Breast epithelium (tissue), 4 donors: ENCODE measurements around the gene FBP2. TPM values are rescaled to one million over a fixed set of nuclear protein-coding genes. Genes with fewer than 3 reads are reported as not detected.

ENCODE experiments used
- DNase-seq, 2 donors: peaks; one replicate each; pipeline ENCODE4 v3.0.0-alpha.2; 2019; ENCODE audit warnings: low spot score in 2 of 2
- H3K27ac ChIP-seq, 2 donors: fragments of 200-600 bp; sonication (generic) in 1 of 2; one replicate each; pipeline ENCODE4 v1.5.1; 2016 to 2019; ENCODE audit warnings: mild to moderate bottlenecking in 1 of 2
- H3K27me3 ChIP-seq, 2 donors: fragments of 200-600 bp; sonication (generic) in 1 of 2; one replicate each; pipeline versions ENCODE4 v1.5.1 to v1.6.0; 2017 to 2019; ENCODE audit warnings: control low read depth in 1 of 2, mild to moderate bottlenecking in 1 of 2
- H3K36me3 ChIP-seq: fragments of 200-600 bp; one replicate; pipeline ENCODE4 v1.5.1; 2019
- H3K4me1 ChIP-seq, 2 donors: fragments of 200-600 bp; sonication (generic); one replicate each; pipeline ENCODE4 v1.5.1; 2016 to 2019; ENCODE audit warnings: control low read depth in 1 of 2
- H3K4me3 ChIP-seq, 3 donors: fragments of 200-600 bp; sonication (generic); 1 replicate in 2 of 3; 2 replicates in 1 of 3; pipeline ENCODE4 v1.5.1; 2016 to 2019; ENCODE audit warnings: mild to moderate bottlenecking in 3 of 3, moderate library complexity in 2 of 3
- H3K9me3 ChIP-seq, 2 donors: fragments of 200-600 bp; sonication (generic) in 1 of 2; one replicate each; pipeline ENCODE4 v1.5.1; 2016 to 2019; ENCODE audit warnings: control low read depth in 1 of 2
- CTCF ChIP-seq, 3 donors: fragments of 450-650 bp; IDR thresholded peaks; one replicate each; pipeline ENCODE4 v1.5.1; 2016 to 2017; ENCODE audit warnings: antibody characterized with exemption in 3 of 3, mild to moderate bottlenecking in 3 of 3, moderate library complexity in 3 of 3
- POLR2A ChIP-seq: fragments of 450-650 bp; IDR thresholded peaks from one replicate; pipeline ENCODE4 v1.6.1; 2016; ENCODE audit warnings: antibody characterized with exemption, mild to moderate bottlenecking, moderate library complexity
- POLR2AphosphoS5 ChIP-seq, 3 donors: sonication (generic); formaldehyde crosslinking; IDR thresholded peaks; one replicate each; pipeline ENCODE4 v1.6.1; 2017; ENCODE audit warnings: antibody characterized with exemption in 3 of 3
- intact Hi-C: fragments of 100-400 bp; cut with DNase I; formaldehyde crosslinking; loops from one replicate; pipeline ENCODE4 v1.15.1; 2023; ENCODE audit warnings: low total_unique reads
- total RNA-seq, 3 donors: library from RNA; depleted of rRNA; stranded (reverse); fragments of >200 nt; gene quantifications; one replicate each; pipeline ENCODE4 v1.1.0, GENCODE V29; 2016

The FBP2 gene
- total RNA-seq, 3 donors from 2014 or later = not detected

GRCh38 chr9:94534901-94535300, 58.7 kb downstream of the FBP2 start:
- no peaks in the 10 kb centered on the region for H3K27me3 ChIP-seq
- TF ChIP-seq POLR2AphosphoS5 (IDR thresholded peaks at IDR 0.05) (no peak), CTCF (IDR thresholded peaks at IDR 0.05) (no peak), POLR2A (no peak)
- no peaks in the 10 kb centered on the region for H3K4me1 ChIP-seq
- H3K27ac ChIP-seq = no peak overlapping the region
- intact Hi-C loops = no loop called here
- DNase-seq = no peak
- H3K36me3 ChIP-seq = no peaks in the 10 kb centered on the region
- H3K9me3 ChIP-seq = no peaks in the 10 kb centered on the region
- no peak overlapping the region for H3K4me3 ChIP-seq

GRCh38 chr9:94533601-94534000, 60.0 kb downstream of the FBP2 start:
- DNase-seq = no peak
- Histone ChIP-seq H3K4me1 (no peaks in the 10 kb centered on the region), H3K4me3 (no peak overlapping the region), H3K36me3 (no peaks in the 10 kb centered on the region), H3K27ac (no peak overlapping the region), H3K27me3 (no peaks in the 10 kb centered on the region), H3K9me3 (no peaks in the 10 kb centered on the region)
- intact Hi-C loops = no loop called here
- TF ChIP-seq POLR2AphosphoS5 (IDR thresholded peaks at IDR 0.05) = no peak
- no peak for TF ChIP-seq CTCF (IDR thresholded peaks at IDR 0.05)
- no peak for TF ChIP-seq POLR2A

- intact Hi-C loops = no loop called here
- H3K27ac ChIP-seq = no peak overlapping the region
- H3K4me1 ChIP-seq = no peaks in the 10 kb centered on the region
- no peak overlapping the region for H3K4me3 ChIP-seq
- TF ChIP-seq CTCF (IDR thresholded peaks at IDR 0.05) = no peak
- no peak for TF ChIP-seq POLR2AphosphoS5 (IDR thresholded peaks at IDR 0.05)
- TF ChIP-seq POLR2A = no peak
- no peak for DNase-seq
- no peaks in the 10 kb centered on the region for H3K36me3 ChIP-seq
- H3K27me3 ChIP-seq = no peaks in the 10 kb centered on the region
- H3K9me3 ChIP-seq = no peaks in the 10 kb centered on the region
Observed at GRCh38 chr9:94533155-94533554, 60.5 kb downstream of the FBP2 start.

- no peak overlapping the region for H3K4me3 ChIP-seq
- H3K27me3 ChIP-seq = no peaks in the 10 kb centered on the region
- intact Hi-C loops = no loop called here
- no peak for TF ChIP-seq POLR2AphosphoS5 (IDR thresholded peaks at IDR 0.05)
- no peak for TF ChIP-seq POLR2A
- TF ChIP-seq CTCF (IDR thresholded peaks at IDR 0.05) = no peak
- no peaks in the 10 kb centered on the region for H3K36me3 ChIP-seq
- H3K9me3 ChIP-seq = no peaks in the 10 kb centered on the region
- H3K27ac ChIP-seq = no peak overlapping the region
- no peak for DNase-seq
- no peaks in the 10 kb centered on the region for H3K4me1 ChIP-seq
Observed at GRCh38 chr9:94528886-94529285, 64.7 kb downstream of the FBP2 start.

GRCh38 chr9:94526951-94527350, 66.7 kb downstream of the FBP2 start:
- Histone ChIP-seq H3K9me3 (no peaks in the 10 kb centered on the region), H3K27me3 (no peaks in the 10 kb centered on the region), H3K4me1 (no peaks in the 10 kb centered on the region), H3K36me3 (no peaks in the 10 kb centered on the region), H3K27ac (no peak overlapping the region), H3K4me3 (no peak overlapping the region)
- no peak for DNase-seq
- TF ChIP-seq POLR2AphosphoS5 (IDR thresholded peaks at IDR 0.05) = no peak
- intact Hi-C loops = no loop called here

GRCh38 chr9:94526271-94526670, 67.4 kb downstream of the FBP2 start:
- DNase-seq = no peak
- Histone ChIP-seq H3K27me3 (no peaks in the 10 kb centered on the region), H3K36me3 (no peaks in the 10 kb centered on the region), H3K9me3 (no peaks in the 10 kb centered on the region), H3K27ac (no peak overlapping the region), H3K4me1 (no peaks in the 10 kb centered on the region), H3K4me3 (no peak overlapping the region)
- intact Hi-C loops = no loop called here
- no peak for TF ChIP-seq POLR2A
- no peak for TF ChIP-seq POLR2AphosphoS5 (IDR thresholded peaks at IDR 0.05)
- no peak for TF ChIP-seq CTCF (IDR thresholded peaks at IDR 0.05)
